Measurements from ENCODE around the gene LMNTD1. TPM values are rescaled to one million over a fixed set of nuclear protein-coding genes. Genes with fewer than 3 reads are reported as not detected.

The LMNTD1 gene
- total and polyA plus RNA-seq, 9 donors = 0.27 to 23.4 (median 0.46) TPM; not detected in 5

GRCh38 chr12:25558586-25558985 is 5.5 kb upstream of the LMNTD1 start:
- Histone ChIP-seq H3K4me3 (no peak overlapping the region), H3K27me3 (no peaks in the 10 kb centered on the region), H3K4me1 (ENCODE audit: insufficient read depth) (no peaks in the 10 kb centered on the region), H3K36me3 (no peaks in the 10 kb centered on the region), H3K27ac (no peak overlapping the region), H3K9me3 (no peaks in the 10 kb centered on the region)
- TF ChIP-seq EP300 (IDR thresholded peaks at IDR 0.05) = no peak
- TF ChIP-seq POLR2A (IDR thresholded peaks at IDR 0.05) = no peak
- TF ChIP-seq, protein P1, sequence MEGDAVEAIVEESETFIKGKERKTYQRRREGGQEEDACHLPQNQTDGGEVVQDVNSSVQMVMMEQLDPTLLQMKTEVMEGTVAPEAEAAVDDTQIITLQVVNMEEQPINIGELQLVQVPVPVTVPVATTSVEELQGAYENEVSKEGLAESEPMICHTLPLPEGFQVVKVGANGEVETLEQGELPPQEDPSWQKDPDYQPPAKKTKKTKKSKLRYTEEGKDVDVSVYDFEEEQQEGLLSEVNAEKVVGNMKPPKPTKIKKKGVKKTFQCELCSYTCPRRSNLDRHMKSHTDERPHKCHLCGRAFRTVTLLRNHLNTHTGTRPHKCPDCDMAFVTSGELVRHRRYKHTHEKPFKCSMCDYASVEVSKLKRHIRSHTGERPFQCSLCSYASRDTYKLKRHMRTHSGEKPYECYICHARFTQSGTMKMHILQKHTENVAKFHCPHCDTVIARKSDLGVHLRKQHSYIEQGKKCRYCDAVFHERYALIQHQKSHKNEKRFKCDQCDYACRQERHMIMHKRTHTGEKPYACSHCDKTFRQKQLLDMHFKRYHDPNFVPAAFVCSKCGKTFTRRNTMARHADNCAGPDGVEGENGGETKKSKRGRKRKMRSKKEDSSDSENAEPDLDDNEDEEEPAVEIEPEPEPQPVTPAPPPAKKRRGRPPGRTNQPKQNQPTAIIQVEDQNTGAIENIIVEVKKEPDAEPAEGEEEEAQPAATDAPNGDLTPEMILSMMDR (IDR thresholded peaks at IDR 0.05) = no peak
- no peak for DNase-seq
- WGBS, 3 donors = 92 to 94% (median 93%) methylated on average over 7 of the region's 7 CpGs
- intact Hi-C loops (cut with DNase I) = no loop called here

GRCh38 chr12:25557830-25558436 is 4.8 kb upstream of the LMNTD1 start:
- intact Hi-C loops (cut with DNase I) = no loop called here
- Histone ChIP-seq H3K27ac (no peak overlapping the region), H3K27me3 (no peaks in the 10 kb centered on the region), H3K4me3 (no peak overlapping the region), H3K9me3 (no peaks in the 10 kb centered on the region), H3K4me1 (ENCODE audit: insufficient read depth) (no peaks in the 10 kb centered on the region), H3K36me3 (no peaks in the 10 kb centered on the region)
- TF ChIP-seq POLR2A (IDR thresholded peaks at IDR 0.05) (no peak), EP300 (IDR thresholded peaks at IDR 0.05) (no peak)
- TF ChIP-seq, protein P1 (IDR thresholded peaks at IDR 0.05) = no peak
- DNase-seq = no peak
- 29 to 52% (median 38%) methylated on average over 2 of the region's 2 CpGs for WGBS, 3 donors

GRCh38 chr12:25556153-25556552 is 3.1 kb upstream of the LMNTD1 start:
- Histone ChIP-seq H3K9me3 (no peaks in the 10 kb centered on the region), H3K36me3 (no peaks in the 10 kb centered on the region), H3K27ac (no peak overlapping the region), H3K4me1 (ENCODE audit: insufficient read depth) (no peaks in the 10 kb centered on the region), H3K4me3 (no peak overlapping the region), H3K27me3 (no peaks in the 10 kb centered on the region)
- 93 to 95% (median 95%) methylated on average over 6 of the region's 6 CpGs for WGBS, 3 donors
- intact Hi-C loops (cut with DNase I) = no loop called here
- no peak for DNase-seq
- no peak for TF ChIP-seq EP300 (IDR thresholded peaks at IDR 0.05)
- TF ChIP-seq, protein P1 (IDR thresholded peaks at IDR 0.05) = no peak
- no peak for TF ChIP-seq POLR2A (IDR thresholded peaks at IDR 0.05)

GRCh38 chr12:25552681-25553080 is 402 bp downstream of the LMNTD1 start:
- no peak overlapping the region for H3K27ac ChIP-seq
- no peaks in the 10 kb centered on the region for H3K9me3 ChIP-seq
- intact Hi-C loops (cut with DNase I) = no loop called here
- DNase-seq = no peak
- no peaks in the 10 kb centered on the region for H3K36me3 ChIP-seq
- H3K4me3 ChIP-seq = no peak overlapping the region
- 59 to 69% (median 68%) methylated on average over 3 of the region's 3 CpGs for WGBS, 3 donors
- H3K27me3 ChIP-seq = no peaks in the 10 kb centered on the region
- TF ChIP-seq, protein P1 (IDR thresholded peaks at IDR 0.05) = no peak
- TF ChIP-seq POLR2A (IDR thresholded peaks at IDR 0.05) (no peak), EP300 (IDR thresholded peaks at IDR 0.05) (no peak)
- no peaks in the 10 kb centered on the region for H3K4me1 ChIP-seq (ENCODE audit: insufficient read depth)
